ENCODE measurements around the gene CAMKMT.
A peak's percentile ranks its signal among the peaks of the same experiment; 100 is the strongest.

Gene CAMKMT

DNA sequence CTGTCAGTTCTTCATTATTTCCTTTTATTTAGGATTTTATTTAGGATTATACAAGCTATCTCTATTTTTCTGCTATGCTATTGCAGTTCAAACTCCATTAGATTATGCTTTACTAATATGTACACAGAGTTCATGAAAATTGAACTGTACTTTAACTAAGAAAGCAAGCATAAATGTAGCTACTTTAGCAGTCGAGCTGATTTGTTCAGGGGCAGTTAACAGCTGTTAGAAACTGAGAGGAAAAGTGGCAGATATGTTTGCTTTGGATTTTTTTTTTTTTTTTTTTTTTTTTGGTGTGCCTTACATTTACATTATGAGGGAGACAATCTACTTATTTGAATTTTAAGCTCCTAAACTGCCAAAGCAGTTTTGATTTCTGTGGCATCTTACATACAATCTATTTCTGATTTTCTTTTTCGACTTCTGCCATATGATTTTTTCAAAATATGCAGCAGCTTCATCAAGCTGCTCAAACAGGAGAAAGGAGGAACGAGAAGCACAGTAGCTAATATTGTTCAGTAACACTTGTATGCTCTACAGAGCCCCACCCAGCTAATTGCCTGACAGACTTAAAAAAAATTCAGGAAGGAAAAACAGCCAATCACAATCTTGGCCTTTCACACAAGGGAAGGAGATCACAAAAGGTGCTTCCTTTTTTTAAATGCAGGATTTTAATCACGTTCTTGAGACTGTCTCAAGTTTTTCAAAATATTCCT is 346.4 kb downstream of the CAMKMT start:
- peak in 1 of 2 donors; percentile 14 for DNase-seq
- H3K79me2 ChIP-seq (ENCODE audit: control insufficient read depth, insufficient read depth, low read length, poor library complexity) = no peaks in the 10 kb centered on the region
- no peak overlapping the region for H4K91ac ChIP-seq (ENCODE audit: low read depth, low read length)
- H2AK5ac ChIP-seq (ENCODE audit: low read length) = no peak overlapping the region
- H3K18ac ChIP-seq (ENCODE audit: low read length) = no peak overlapping the region
- H3K9me3 ChIP-seq (ENCODE audit: insufficient read depth, low read depth, low read length) = no peaks in the 10 kb centered on the region
- no peak overlapping the region for H3K4ac ChIP-seq (ENCODE audit: low read depth, low read length)
- no peak overlapping the region for H3K14ac ChIP-seq (ENCODE audit: low read length)
- no peaks in the 10 kb centered on the region for H3K4me1 ChIP-seq (ENCODE audit: control insufficient read depth in 1 of 2, insufficient read depth in 2 of 2, low read length in 2 of 2)
- H3K4me2 ChIP-seq (ENCODE audit: low read length) = no peak overlapping the region
- no peaks in the 10 kb centered on the region for H3K36me3 ChIP-seq (ENCODE audit: control insufficient read depth in 1 of 2, insufficient read depth in 2 of 2, low read length in 2 of 2)
- no peak overlapping the region for H4K12ac ChIP-seq (ENCODE audit: low read depth, low read length)
- no CpG with 5 or more reads among the region's 4 CpGs for WGBS (ENCODE audit: extremely low coverage, insufficient coverage, insufficient read length)
- H4K8ac ChIP-seq (ENCODE audit: low read depth, low read length) = no peak overlapping the region
- H2AFZ ChIP-seq (ENCODE audit: insufficient read depth, low read length, poor library complexity) = no peak overlapping the region
- H3K23ac ChIP-seq (ENCODE audit: low read length) = no peak overlapping the region
- H3K4me3 ChIP-seq (ENCODE audit: low read depth, low read length) = no peak overlapping the region
- H3K27me3 ChIP-seq (ENCODE audit: insufficient read depth, low read length) = no peaks in the 10 kb centered on the region
- no peak overlapping the region for H3K9ac ChIP-seq (ENCODE audit: low read length)
- H2BK120ac ChIP-seq (ENCODE audit: insufficient read depth, low read length, poor library complexity) = no peak overlapping the region
- no peaks in the 10 kb centered on the region for H3K79me1 ChIP-seq (ENCODE audit: low read length)
- H2BK5ac ChIP-seq (ENCODE audit: low read depth, low read length, poor library complexity) = no peak overlapping the region
- no peak overlapping the region for H2BK12ac ChIP-seq (ENCODE audit: low read length)
- no peak overlapping the region for H3K27ac ChIP-seq (ENCODE audit: low read depth, low read length)

DNA sequence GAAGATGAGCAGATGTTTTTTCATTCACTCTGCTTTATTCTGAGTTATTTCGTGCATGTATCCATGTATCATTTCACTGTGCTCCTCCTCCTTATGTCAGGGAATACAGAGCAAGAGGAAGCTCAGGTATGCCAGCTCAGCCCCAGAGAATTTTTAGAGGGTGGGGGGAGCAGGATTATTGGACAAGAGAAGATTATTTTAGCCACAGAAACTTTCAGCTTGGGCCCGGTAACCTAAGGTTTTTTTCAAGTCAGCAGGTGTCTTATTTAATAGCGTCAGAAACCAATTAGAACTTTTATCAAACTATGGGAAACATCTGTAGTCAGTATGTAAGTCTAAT is 346.9 kb downstream of the CAMKMT start:
- Histone ChIP-seq H3K27ac (ENCODE audit: low read depth, low read length) (no peak overlapping the region), H3K23ac (ENCODE audit: low read length) (no peak overlapping the region), H3K36me3 (ENCODE audit: control insufficient read depth in 1 of 2, insufficient read depth in 2 of 2, low read length in 2 of 2) (no peaks in the 10 kb centered on the region), H4K91ac (ENCODE audit: low read depth, low read length) (no peak overlapping the region), H2BK12ac (ENCODE audit: low read length) (no peak overlapping the region), H3K9ac (ENCODE audit: low read length) (no peak overlapping the region), H3K79me1 (ENCODE audit: low read length) (no peaks in the 10 kb centered on the region), H3K18ac (ENCODE audit: low read length) (no peak overlapping the region), H2BK120ac (ENCODE audit: insufficient read depth, low read length, poor library complexity) (no peak overlapping the region), H3K4ac (ENCODE audit: low read depth, low read length) (no peak overlapping the region), H4K8ac (ENCODE audit: low read depth, low read length) (no peak overlapping the region), H2AFZ (ENCODE audit: insufficient read depth, low read length, poor library complexity) (no peak overlapping the region), H3K79me2 (ENCODE audit: control insufficient read depth, insufficient read depth, low read length, poor library complexity) (no peaks in the 10 kb centered on the region), H3K4me1 (ENCODE audit: control insufficient read depth in 1 of 2, insufficient read depth in 2 of 2, low read length in 2 of 2) (no peaks in the 10 kb centered on the region), H3K27me3 (ENCODE audit: insufficient read depth, low read length) (no peaks in the 10 kb centered on the region), H3K14ac (ENCODE audit: low read length) (no peak overlapping the region), H3K9me3 (ENCODE audit: insufficient read depth, low read depth, low read length) (no peaks in the 10 kb centered on the region), H2BK5ac (ENCODE audit: low read depth, low read length, poor library complexity) (no peak overlapping the region), H3K4me2 (ENCODE audit: low read length) (no peak overlapping the region), H3K4me3 (ENCODE audit: low read depth, low read length) (no peak overlapping the region), H4K12ac (ENCODE audit: low read depth, low read length) (no peak overlapping the region), H2AK5ac (ENCODE audit: low read length) (no peak overlapping the region)
- DNase-seq = no peak
- WGBS (ENCODE audit: extremely low coverage, insufficient coverage, insufficient read length) = no CpG with 5 or more reads among the region's 3 CpGs

DNA sequence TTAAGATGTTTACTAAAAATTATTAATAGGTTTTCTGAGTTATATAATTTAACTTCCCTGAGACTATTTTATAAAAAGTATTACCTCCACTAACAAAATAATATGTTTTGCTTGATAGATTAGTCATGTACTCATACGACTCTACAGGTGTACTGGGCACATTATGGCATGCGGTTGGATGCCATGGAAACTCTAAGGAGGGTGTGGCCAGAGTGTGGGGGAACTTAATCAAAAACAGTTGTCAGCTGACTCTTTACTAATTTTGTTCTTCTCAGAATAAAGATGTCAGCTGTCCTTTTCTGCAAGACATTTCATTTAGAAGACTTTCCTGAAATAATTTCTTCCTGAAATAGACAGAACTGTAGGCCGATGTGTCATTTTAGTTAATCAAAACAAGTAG is 351.4 kb downstream of the CAMKMT start:
- Histone ChIP-seq H3K4me3 (ENCODE audit: low read depth, low read length) (no peak overlapping the region), H3K27ac (ENCODE audit: low read depth, low read length) (no peak overlapping the region), H3K23ac (ENCODE audit: low read length) (no peak overlapping the region), H4K8ac (ENCODE audit: low read depth, low read length) (no peak overlapping the region), H3K79me2 (ENCODE audit: control insufficient read depth, insufficient read depth, low read length, poor library complexity) (no peaks in the 10 kb centered on the region), H3K14ac (ENCODE audit: low read length) (no peak overlapping the region), H3K4me2 (ENCODE audit: low read length) (no peak overlapping the region), H3K9ac (ENCODE audit: low read length) (no peak overlapping the region), H3K36me3 (ENCODE audit: control insufficient read depth in 1 of 2, insufficient read depth in 2 of 2, low read length in 2 of 2) (no peaks in the 10 kb centered on the region), H3K79me1 (ENCODE audit: low read length) (no peaks in the 10 kb centered on the region), H3K4me1 (ENCODE audit: control insufficient read depth in 1 of 2, insufficient read depth in 2 of 2, low read length in 2 of 2) (no peaks in the 10 kb centered on the region), H4K91ac (ENCODE audit: low read depth, low read length) (no peak overlapping the region), H3K4ac (ENCODE audit: low read depth, low read length) (no peak overlapping the region), H2AFZ (ENCODE audit: insufficient read depth, low read length, poor library complexity) (no peak overlapping the region), H3K9me3 (ENCODE audit: insufficient read depth, low read depth, low read length) (no peaks in the 10 kb centered on the region), H2AK5ac (ENCODE audit: low read length) (no peak overlapping the region), H2BK12ac (ENCODE audit: low read length) (no peak overlapping the region), H3K27me3 (ENCODE audit: insufficient read depth, low read length) (no peaks in the 10 kb centered on the region), H4K12ac (ENCODE audit: low read depth, low read length) (no peak overlapping the region), H2BK120ac (ENCODE audit: insufficient read depth, low read length, poor library complexity) (no peak overlapping the region), H3K18ac (ENCODE audit: low read length) (no peak overlapping the region), H2BK5ac (ENCODE audit: low read depth, low read length, poor library complexity) (no peak overlapping the region)
- WGBS (ENCODE audit: extremely low coverage, insufficient coverage, insufficient read length) = no CpG with 5 or more reads among the region's 3 CpGs
- no peak for DNase-seq

DNA sequence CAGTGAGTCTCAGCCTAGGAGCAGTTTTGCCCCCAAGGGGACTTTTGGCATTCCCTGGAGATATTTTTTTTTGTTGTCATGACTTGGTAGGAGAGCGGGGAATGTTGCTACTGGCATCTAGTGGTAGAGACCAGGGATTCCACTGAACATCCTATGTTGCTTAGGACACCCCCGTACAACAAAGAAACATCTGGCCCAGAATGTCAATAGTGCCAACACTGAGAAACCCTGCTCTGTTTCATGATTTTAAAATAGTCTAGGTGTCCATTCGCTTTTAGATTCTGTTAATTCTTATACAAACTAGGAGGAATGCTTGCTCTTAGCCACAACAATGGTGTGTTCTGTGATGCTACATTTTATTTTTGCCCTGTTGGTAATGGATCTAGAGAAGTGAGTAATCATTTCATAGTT is 353.9 kb downstream of the CAMKMT start:
- Histone ChIP-seq H3K4me2 (ENCODE audit: low read length) (no peak overlapping the region), H2AFZ (ENCODE audit: insufficient read depth, low read length, poor library complexity) (no peak overlapping the region), H3K36me3 (ENCODE audit: control insufficient read depth in 1 of 2, insufficient read depth in 2 of 2, low read length in 2 of 2) (no peaks in the 10 kb centered on the region), H3K4ac (ENCODE audit: low read depth, low read length) (no peak overlapping the region), H3K27ac (ENCODE audit: low read depth, low read length) (no peak overlapping the region), H4K8ac (ENCODE audit: low read depth, low read length) (no peak overlapping the region), H3K18ac (ENCODE audit: low read length) (no peak overlapping the region), H3K79me2 (ENCODE audit: control insufficient read depth, insufficient read depth, low read length, poor library complexity) (no peaks in the 10 kb centered on the region), H4K12ac (ENCODE audit: low read depth, low read length) (no peak overlapping the region), H2AK5ac (ENCODE audit: low read length) (no peak overlapping the region), H3K14ac (ENCODE audit: low read length) (no peak overlapping the region), H3K79me1 (ENCODE audit: low read length) (no peaks in the 10 kb centered on the region), H2BK120ac (ENCODE audit: insufficient read depth, low read length, poor library complexity) (no peak overlapping the region), H3K27me3 (ENCODE audit: insufficient read depth, low read length) (no peaks in the 10 kb centered on the region), H3K4me3 (ENCODE audit: low read depth, low read length) (no peak overlapping the region), H3K9me3 (ENCODE audit: insufficient read depth, low read depth, low read length) (no peaks in the 10 kb centered on the region), H3K23ac (ENCODE audit: low read length) (no peak overlapping the region), H4K91ac (ENCODE audit: low read depth, low read length) (no peak overlapping the region), H2BK5ac (ENCODE audit: low read depth, low read length, poor library complexity) (no peak overlapping the region), H2BK12ac (ENCODE audit: low read length) (no peak overlapping the region), H3K9ac (ENCODE audit: low read length) (no peak overlapping the region), H3K4me1 (ENCODE audit: control insufficient read depth in 1 of 2, insufficient read depth in 2 of 2, low read length in 2 of 2) (no peaks in the 10 kb centered on the region)
- peak; percentile 38 to 57 for DNase-seq
- no CpG with 5 or more reads among the region's 3 CpGs for WGBS (ENCODE audit: extremely low coverage, insufficient coverage, insufficient read length)

Measured in trophoblast cell (in vitro differentiated cells and primary cell).